ENCODE results near the gene SMIM26. TPM values are rescaled to one million over a fixed set of nuclear protein-coding genes. Genes with fewer than 3 reads are reported as not detected.
"Not testable (repeated sequence)": the region's sequence is repeated elsewhere in the genome, so short reads cannot be mapped to it uniquely, and the experiment has no call there.

SMIM26 gene, protein sequence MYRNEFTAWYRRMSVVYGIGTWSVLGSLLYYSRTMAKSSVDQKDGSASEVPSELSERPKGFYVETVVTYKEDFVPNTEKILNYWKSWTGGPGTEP
- 96.2 and 99.3 TPM in 2 replicates for total RNA-seq (2022)
- percentile 89 among the genes with signal in this experiment for Bru-seq, nascent RNA
- BruChase-seq, experiment 1, labeled RNA remaining after a 2-hour chase, result percentile 96 among the genes with signal in this experiment
- percentile 98 among the genes with signal in this experiment for BruChase-seq, experiment 2, labeled RNA remaining after a 6-hour chase
- long read RNA-seq, transcript SMIM26-201 (2 exons, 505 nt), result minor isoform, 32 of 107 reads
- long read RNA-seq, transcript SMIM26-202 (2 exons, 575 nt), result major isoform, 74 of 107 reads
- long read RNA-seq, partial matches to known transcripts, result 0 of 107 reads
- long read RNA-seq, other reads (novel, unspliced or antisense), result 1 of 107 reads

DNA sequence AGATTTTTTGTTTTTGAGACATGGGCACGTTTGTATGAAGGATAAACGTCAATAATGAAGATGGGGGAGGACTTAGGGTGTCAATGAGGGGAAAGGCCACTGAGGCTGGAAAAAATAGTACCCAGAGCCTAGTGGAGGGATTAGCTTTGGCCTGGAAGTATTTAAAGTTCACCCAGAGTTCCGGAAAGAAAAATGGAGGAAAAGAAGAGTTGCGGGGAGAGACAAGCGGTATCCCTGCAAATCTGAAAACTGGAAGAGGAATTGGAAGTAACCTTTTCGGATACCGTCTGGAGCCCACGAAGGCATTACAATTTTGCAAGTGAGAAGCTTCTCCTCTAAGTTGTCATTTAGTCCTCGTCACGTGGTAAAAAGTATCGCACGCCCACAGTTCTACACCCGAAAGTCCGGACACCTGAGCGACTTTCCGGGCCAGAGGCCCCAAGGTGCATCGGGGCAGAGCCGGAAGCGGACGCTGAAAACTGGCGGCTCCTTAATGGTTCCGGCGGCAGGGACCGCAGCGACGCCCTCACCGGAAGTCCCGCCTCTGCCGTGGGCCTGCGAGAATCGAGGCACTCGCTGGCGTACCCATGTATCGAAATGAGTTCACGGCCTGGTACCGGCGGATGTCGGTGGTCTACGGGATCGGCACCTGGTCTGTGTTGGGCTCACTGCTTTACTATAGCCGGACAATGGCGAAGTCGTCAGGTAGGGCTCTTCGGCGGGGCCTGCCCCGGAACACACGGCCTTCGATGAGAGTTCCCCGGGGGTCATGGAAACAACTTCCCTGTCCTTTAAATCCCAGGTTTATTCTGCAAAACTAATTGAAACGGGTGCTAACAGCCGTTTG lies at the start of gene SMIM26:
TSS of gene SMIM26 (plus strand) at position 541 of the 847 bp plus-strand sequence. CDS start at position 588, 47 bp downstream.
- Histone ChIP-seq H3K4me3 (ENCODE audit: low read depth, low read length) (peak within 1 kb of the TSS; percentile 59), H3K27me3 (replicated peaks; ENCODE audit: control insufficient read depth, insufficient read depth, low read length) (no peaks in the 10 kb centered on the region), H3K36me3 (ENCODE audit: control insufficient read depth, insufficient read depth, low read length) (no peaks in the 10 kb centered on the region; the same call in none of the 2 replicates), H3K4me1 (no peaks in the 10 kb centered on the region), H3K9me3 (no peaks in the 10 kb centered on the region)
- Mint-ChIP-seq H3K27ac (ENCODE audit: unreplicated experiment) (peak within 1 kb of the TSS; percentile 74), H3K4me1 (ENCODE audit: low read depth, unreplicated experiment) (no peaks in the 10 kb centered on the region), H3K9me3 (ENCODE audit: unreplicated experiment) (peaks cover 10% of the 10 kb centered on the region), H3K36me3 (ENCODE audit: insufficient read depth, unreplicated experiment) (peaks cover 43% of the 10 kb centered on the region), H3K27me3 (ENCODE audit: insufficient read depth, unreplicated experiment) (no peaks in the 10 kb centered on the region), H3K4me3 (ENCODE audit: unreplicated experiment) (peak within 1 kb of the TSS; percentile 84)
- BruUV-seq (replicated peaks), result TSS peak; percentile 94
- intact Hi-C loops (cut with micrococcal nuclease; ENCODE audit: unreplicated experiment), result loop anchor here (1.0 to 10.0 kb wide), 3 partner anchors 20 to 152 kb away; partner anchors contain the start of gene SEC23B
- TF ChIP-seq, protein P1, sequence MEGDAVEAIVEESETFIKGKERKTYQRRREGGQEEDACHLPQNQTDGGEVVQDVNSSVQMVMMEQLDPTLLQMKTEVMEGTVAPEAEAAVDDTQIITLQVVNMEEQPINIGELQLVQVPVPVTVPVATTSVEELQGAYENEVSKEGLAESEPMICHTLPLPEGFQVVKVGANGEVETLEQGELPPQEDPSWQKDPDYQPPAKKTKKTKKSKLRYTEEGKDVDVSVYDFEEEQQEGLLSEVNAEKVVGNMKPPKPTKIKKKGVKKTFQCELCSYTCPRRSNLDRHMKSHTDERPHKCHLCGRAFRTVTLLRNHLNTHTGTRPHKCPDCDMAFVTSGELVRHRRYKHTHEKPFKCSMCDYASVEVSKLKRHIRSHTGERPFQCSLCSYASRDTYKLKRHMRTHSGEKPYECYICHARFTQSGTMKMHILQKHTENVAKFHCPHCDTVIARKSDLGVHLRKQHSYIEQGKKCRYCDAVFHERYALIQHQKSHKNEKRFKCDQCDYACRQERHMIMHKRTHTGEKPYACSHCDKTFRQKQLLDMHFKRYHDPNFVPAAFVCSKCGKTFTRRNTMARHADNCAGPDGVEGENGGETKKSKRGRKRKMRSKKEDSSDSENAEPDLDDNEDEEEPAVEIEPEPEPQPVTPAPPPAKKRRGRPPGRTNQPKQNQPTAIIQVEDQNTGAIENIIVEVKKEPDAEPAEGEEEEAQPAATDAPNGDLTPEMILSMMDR (IDR thresholded peaks at IDR 0.05; ENCODE audit: insufficient read depth in 1 of 2, low read depth in 1 of 2, low read length in 1 of 2, severe bottlenecking in 1 of 2, unreplicated experiment in 1 of 2), result no peak
- DNase-seq, result peak; percentile 95
- POLR2A ChIA-PET, result interaction anchor here (0.7 to 1.5 kb wide), 3 partner anchors 12 to 60 kb away, joined by 3 to 12 read pairs (median 9); partner anchors contain the start of gene SEC23B
- CTCF ChIA-PET, result interaction anchor here (0.5 to 1.2 kb wide), 2 partner anchors 18 to 964 kb away, joined by 3 to 5 read pairs; no protein-coding TSS in a partner anchor

DNA sequence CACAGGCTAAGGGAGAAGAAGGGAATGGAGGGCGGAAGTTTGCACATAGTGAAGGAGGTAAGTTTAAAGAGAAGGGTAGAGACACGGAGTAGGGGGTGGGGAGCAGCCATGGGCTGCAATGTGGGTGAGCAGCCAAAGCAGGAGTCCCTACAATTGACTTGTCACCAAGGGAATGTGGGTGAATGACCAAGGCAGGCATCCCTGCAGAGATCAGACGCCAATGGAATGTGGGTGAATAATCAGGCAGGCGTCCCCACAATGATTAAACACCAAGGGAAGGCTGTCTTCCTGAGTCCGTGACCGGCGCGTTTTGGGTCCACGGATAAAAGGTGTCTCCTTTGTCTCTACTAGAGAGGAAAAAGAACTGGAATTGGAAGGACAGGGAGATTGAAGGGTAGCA lies 45.2 kb upstream of the SMIM26 start:
- POLR2A ChIA-PET; H3K4me3 ChIP-seq (ENCODE audit: low read depth, low read length); H3K4me1 ChIP-seq; H3K36me3 ChIP-seq (ENCODE audit: control insufficient read depth, insufficient read depth, low read length); H3K4me1 Mint-ChIP-seq (ENCODE audit: low read depth, unreplicated experiment); H3K27me3 ChIP-seq (replicated peaks; ENCODE audit: control insufficient read depth, insufficient read depth, low read length); BruUV-seq (replicated peaks); CTCF ChIA-PET; H3K9me3 Mint-ChIP-seq (ENCODE audit: unreplicated experiment); DNase-seq; H3K9me3 ChIP-seq; intact Hi-C loops (cut with micrococcal nuclease; ENCODE audit: unreplicated experiment); H3K27me3 Mint-ChIP-seq (ENCODE audit: insufficient read depth, unreplicated experiment); H3K4me3 Mint-ChIP-seq (ENCODE audit: unreplicated experiment); H3K27ac Mint-ChIP-seq (ENCODE audit: unreplicated experiment): not testable (repeated sequence)
- peaks cover 27% of the 10 kb centered on the region for H3K36me3 Mint-ChIP-seq (ENCODE audit: insufficient read depth, unreplicated experiment)

DNA sequence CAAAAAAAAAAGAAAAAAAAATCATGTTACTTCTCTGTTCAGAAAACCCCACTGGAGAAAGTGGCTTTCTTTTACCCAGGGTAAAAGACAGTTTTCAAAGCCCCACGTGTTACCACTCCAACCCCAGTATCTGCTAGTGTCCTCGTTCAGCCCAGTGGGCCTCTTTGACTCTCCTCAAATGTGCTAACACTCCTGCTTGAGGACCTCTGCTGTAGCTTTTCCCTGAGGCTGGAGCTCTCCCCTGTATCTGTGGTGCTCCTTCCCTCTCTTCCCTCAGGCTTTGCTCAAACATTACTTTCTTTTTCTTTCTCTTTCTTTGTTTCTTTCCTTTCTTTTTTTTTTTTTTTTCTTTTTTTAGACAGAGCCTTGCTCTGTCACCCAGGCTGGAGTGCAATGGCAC lies 44.2 kb upstream of the SMIM26 start:
- Histone ChIP-seq H3K4me1 (no peaks in the 10 kb centered on the region), H3K27me3 (replicated peaks; ENCODE audit: control insufficient read depth, insufficient read depth, low read length) (no peaks in the 10 kb centered on the region), H3K4me3 (ENCODE audit: low read depth, low read length) (no peak overlapping the region), H3K36me3 (ENCODE audit: control insufficient read depth, insufficient read depth, low read length) (peaks cover 3% of the 10 kb centered on the region), H3K9me3 (no peaks in the 10 kb centered on the region)
- Mint-ChIP-seq H3K4me3 (ENCODE audit: unreplicated experiment) (no peak overlapping the region), H3K27ac (ENCODE audit: unreplicated experiment) (no peak overlapping the region), H3K36me3 (ENCODE audit: insufficient read depth, unreplicated experiment) (peaks cover 35% of the 10 kb centered on the region), H3K9me3 (ENCODE audit: unreplicated experiment) (no peaks in the 10 kb centered on the region), H3K4me1 (ENCODE audit: low read depth, unreplicated experiment) (peaks cover 4% of the 10 kb centered on the region), H3K27me3 (ENCODE audit: insufficient read depth, unreplicated experiment) (no peaks in the 10 kb centered on the region)
- no peak for DNase-seq
- CTCF ChIA-PET, result no interaction called here
- TF ChIP-seq, protein P1 (IDR thresholded peaks at IDR 0.05; ENCODE audit: insufficient read depth in 1 of 2, low read depth in 1 of 2, low read length in 1 of 2, severe bottlenecking in 1 of 2, unreplicated experiment in 1 of 2), result no peak
- POLR2A ChIA-PET, result no interaction called here
- no TSS peak for BruUV-seq (replicated peaks)
- intact Hi-C loops (cut with micrococcal nuclease; ENCODE audit: unreplicated experiment), result no loop called here

All from Caco-2 (cell line).